IPS-15b (cell line): ENCODE results near the gene MPL.

Source experiments
- H3K27me3 ChIP-seq: one replicate; pipeline ENCODE4 v1.6.1; 2013; ENCODE audit warnings: low read length; ENCODE audit not compliant: control insufficient read depth, insufficient read depth
- H3K36me3 ChIP-seq: one replicate; pipeline ENCODE4 v1.6.1; 2013; ENCODE audit warnings: low read length; ENCODE audit not compliant: control insufficient read depth, insufficient read depth
- H3K4me1 ChIP-seq: one replicate; pipeline ENCODE4 v1.6.1; 2013; ENCODE audit warnings: mild to moderate bottlenecking, low read length; ENCODE audit not compliant: control insufficient read depth, insufficient read depth
- H3K4me3 ChIP-seq: one replicate; pipeline ENCODE4 v1.5.1; 2013; ENCODE audit warnings: low read depth, low read length
- H3K9ac ChIP-seq: one replicate; pipeline ENCODE4 v1.6.1; 2013; ENCODE audit warnings: low read depth, mild to moderate bottlenecking, low read length
- H3K9me3 ChIP-seq: one replicate; pipeline ENCODE4 v1.6.1; 2013; ENCODE audit warnings: mild to moderate bottlenecking, low read length; ENCODE audit not compliant: control insufficient read depth, insufficient read depth

MPL gene

GRCh38 chr1:43317817-43318471 is 19.7 kb upstream of the MPL start:
- no peak overlapping the region for H3K4me3 ChIP-seq
- no peaks in the 10 kb centered on the region for H3K36me3 ChIP-seq
- H3K4me1 ChIP-seq, result peaks cover 2% of the 10 kb centered on the region
- no peaks in the 10 kb centered on the region for H3K27me3 ChIP-seq
- H3K9me3 ChIP-seq, result no peaks in the 10 kb centered on the region
- no peak overlapping the region for H3K9ac ChIP-seq

- no peak overlapping the region for H3K9ac ChIP-seq
- H3K4me1 ChIP-seq, result peaks cover 2% of the 10 kb centered on the region
- H3K27me3 ChIP-seq, result no peaks in the 10 kb centered on the region
- H3K9me3 ChIP-seq, result no peaks in the 10 kb centered on the region
- H3K4me3 ChIP-seq, result no peak overlapping the region
- H3K36me3 ChIP-seq, result no peaks in the 10 kb centered on the region
These were observed 18.8 kb upstream of the MPL start for GRCh38 chr1:43318831-43319230.

GRCh38 chr1:43319288-43319687 is 18.3 kb upstream of the MPL start:
- Histone ChIP-seq H3K4me3 (no peak overlapping the region), H3K36me3 (no peaks in the 10 kb centered on the region), H3K27me3 (no peaks in the 10 kb centered on the region), H3K9ac (no peak overlapping the region), H3K9me3 (no peaks in the 10 kb centered on the region), H3K4me1 (peaks cover 2% of the 10 kb centered on the region)

GRCh38 chr1:43319766-43320165 is 17.9 kb upstream of the MPL start:
- no peaks in the 10 kb centered on the region for H3K9me3 ChIP-seq

GRCh38 chr1:43321331-43321891 is 16.2 kb upstream of the MPL start:
- Histone ChIP-seq H3K9ac (no peak overlapping the region), H3K4me3 (no peak overlapping the region), H3K27me3 (no peaks in the 10 kb centered on the region), H3K9me3 (no peaks in the 10 kb centered on the region), H3K36me3 (no peaks in the 10 kb centered on the region), H3K4me1 (peaks cover 2% of the 10 kb centered on the region)

More at GRCh38 chr1:43319766-43320165, 17.9 kb upstream of the MPL start:
- no peak overlapping the region for H3K4me3 ChIP-seq
- no peak overlapping the region for H3K9ac ChIP-seq
- no peaks in the 10 kb centered on the region for H3K27me3 ChIP-seq
- H3K36me3 ChIP-seq, result no peaks in the 10 kb centered on the region
- H3K4me1 ChIP-seq, result peaks cover 2% of the 10 kb centered on the region

GRCh38 chr1:43322506-43322905 is 15.1 kb upstream of the MPL start:
- no peaks in the 10 kb centered on the region for H3K9me3 ChIP-seq
- no peak overlapping the region for H3K9ac ChIP-seq
- no peaks in the 10 kb centered on the region for H3K36me3 ChIP-seq
- no peak overlapping the region for H3K4me3 ChIP-seq
- no peaks in the 10 kb centered on the region for H3K27me3 ChIP-seq
- peaks cover 2% of the 10 kb centered on the region for H3K4me1 ChIP-seq

GRCh38 chr1:43324810-43325209 is 12.8 kb upstream of the MPL start:
- no peaks in the 10 kb centered on the region for H3K27me3 ChIP-seq
- no peaks in the 10 kb centered on the region for H3K36me3 ChIP-seq
- H3K4me1 ChIP-seq, result peaks cover under 1% of the 10 kb centered on the region
- no peak overlapping the region for H3K9ac ChIP-seq
- peaks cover 6% of the 10 kb centered on the region for H3K9me3 ChIP-seq
- no peak overlapping the region for H3K4me3 ChIP-seq

GRCh38 chr1:43325381-43325780 is 12.2 kb upstream of the MPL start:
- H3K9me3 ChIP-seq, result peaks cover 6% of the 10 kb centered on the region
- H3K27me3 ChIP-seq, result no peaks in the 10 kb centered on the region
- peaks cover 3% of the 10 kb centered on the region for H3K4me1 ChIP-seq
- H3K36me3 ChIP-seq, result no peaks in the 10 kb centered on the region
- no peak overlapping the region for H3K9ac ChIP-seq
- no peak overlapping the region for H3K4me3 ChIP-seq

- H3K27me3 ChIP-seq, result no peaks in the 10 kb centered on the region
- H3K9me3 ChIP-seq, result peaks cover 6% of the 10 kb centered on the region
- H3K9ac ChIP-seq, result no peak overlapping the region
- no peak overlapping the region for H3K4me3 ChIP-seq
- peaks cover 3% of the 10 kb centered on the region for H3K4me1 ChIP-seq
- H3K36me3 ChIP-seq, result no peaks in the 10 kb centered on the region
These were observed 9.9 kb upstream of the MPL start for GRCh38 chr1:43327549-43328292.

GRCh38 chr1:43329995-43330751 is 7.4 kb upstream of the MPL start:
- no peaks in the 10 kb centered on the region for H3K27me3 ChIP-seq
- no peaks in the 10 kb centered on the region for H3K36me3 ChIP-seq
- H3K9me3 ChIP-seq, result peaks cover 6% of the 10 kb centered on the region
- peaks cover 3% of the 10 kb centered on the region for H3K4me1 ChIP-seq
- H3K9ac ChIP-seq, result no peak overlapping the region
- no peak overlapping the region for H3K4me3 ChIP-seq

- no peak overlapping the region for H3K9ac ChIP-seq
- H3K27me3 ChIP-seq, result no peaks in the 10 kb centered on the region
- peaks cover 3% of the 10 kb centered on the region for H3K4me1 ChIP-seq
- H3K36me3 ChIP-seq, result no peaks in the 10 kb centered on the region
- peaks cover 6% of the 10 kb centered on the region for H3K9me3 ChIP-seq
- H3K4me3 ChIP-seq, result no peak overlapping the region
These were observed 5.9 kb upstream of the MPL start for GRCh38 chr1:43331688-43332087.
